B cell (primary cell): Measurements from ENCODE around the gene GGT5. TPM values are rescaled to one million over a fixed set of nuclear protein-coding genes. Genes with fewer than 3 reads are reported as not detected.

Source experiments
- ATAC-seq: fragments of 200-7000 bp; cut with Tn5 transposase; one replicate; pipeline ENCODE4 v1.10.0; 2021; ENCODE audit warnings: low read depth, mild to moderate bottlenecking, moderate number of reproducible peaks, moderate library complexity
- CTCF ChIA-PET: fragments of 350-600 bp; sonication (Branson Sonifier 250); formaldehyde crosslinking; loops from one replicate; lab custom pipeline; 2021; ENCODE audit warnings: antibody characterized with exemption, inconsistent platforms; lab: Charles Lee
- POLR2A ChIA-PET: fragments of 350-600 bp; sonication (Branson Sonifier 250); formaldehyde crosslinking; loops from one replicate; lab custom pipeline; 2021; ENCODE audit warnings: antibody characterized with exemption; lab: Charles Lee
- DNase-seq: peaks from one replicate; pipeline ENCODE4 v3.0.0; 2013
- H2AFZ ChIP-seq: 2 replicates; pipeline ENCODE4 v1.6.1; 2012; ENCODE audit warnings: mild to moderate bottlenecking, low read depth, low read length; ENCODE audit not compliant: insufficient read depth, poor library complexity, severe bottlenecking
- H3K27ac ChIP-seq, 2 donors: 1 replicate in 1 of 2; 2 replicates in 1 of 2; pipeline ENCODE4 v1.5.1; 2012 to 2013; ENCODE audit warnings: low read length in 2 of 2, mild to moderate bottlenecking in 2 of 2, moderate library complexity in 1 of 2
- H3K27me3 ChIP-seq, 4 experiments: fragments of 200-600 bp in 1 of 4; sonication (generic) in 1 of 4; replicated peaks in 1 of 4; 1 replicate in 2 of 4; 2 replicates in 2 of 4; pipeline versions ENCODE4 v1.6.1 to v1.7.0; 2013 to 2016; ENCODE audit warnings: low read length in 3 of 4, mild to moderate bottlenecking in 2 of 4, mixed read lengths in 1 of 4, moderate library complexity in 1 of 4; ENCODE audit not compliant: insufficient read depth in 4 of 4, control insufficient read depth in 3 of 4; ENCODE audit errors: control extremely low read depth in 1 of 4
- H3K36me3 ChIP-seq, 2 experiments: replicated peaks in 1 of 2; 1 replicate in 1 of 2; 2 replicates in 1 of 2; pipeline versions ENCODE4 v1.6.1 to v1.7.1; 2013; ENCODE audit warnings: low read length in 1 of 2; ENCODE audit not compliant: insufficient read depth in 2 of 2, control insufficient read depth in 1 of 2; ENCODE audit errors: control extremely low read depth in 1 of 2, extremely low read depth in 1 of 2
- H3K4me1 ChIP-seq, 2 donors: fragments of 200-600 bp in 1 of 2; sonication (generic) in 1 of 2; 1 replicate in 1 of 2; 2 replicates in 1 of 2; pipeline versions ENCODE4 v1.5.1 to v1.6.1; 2013 to 2017; ENCODE audit warnings: low read length in 2 of 2; ENCODE audit not compliant: control insufficient read depth in 2 of 2, insufficient read depth in 2 of 2
- H3K4me2 ChIP-seq: replicated peaks from 2 replicates; pipeline ENCODE3; 2012; ENCODE audit warnings: mild to moderate bottlenecking, low read depth, low read length; ENCODE audit not compliant: poor library complexity, severe bottlenecking
- H3K4me3 ChIP-seq, 5 experiments: fragments of 200-600 bp in 1 of 5; sonication (generic) in 1 of 5; 1 replicate in 3 of 5; 2 replicates in 2 of 5; pipeline versions ENCODE4 v1.5.1 to v1.7.0; 2011 to 2016; ENCODE audit warnings: low read length in 4 of 5, mild to moderate bottlenecking in 4 of 5, low read depth in 2 of 5, control low read depth in 1 of 5, moderate library complexity in 1 of 5; ENCODE audit not compliant: insufficient read depth in 1 of 5; ENCODE audit errors: control extremely low read depth in 1 of 5, extremely low read depth in 1 of 5
- H3K79me2 ChIP-seq: fragments of 200-600 bp; sonication (generic); one replicate; pipeline ENCODE4 v1.6.0; 2016; ENCODE audit warnings: low read length; ENCODE audit not compliant: control insufficient read depth, insufficient read depth
- H3K9ac ChIP-seq: fragments of 200-600 bp; sonication (generic); 2 replicates; pipeline ENCODE4 v1.6.1; 2017; ENCODE audit warnings: mild to moderate bottlenecking, low read length, moderate library complexity
- H3K9me3 ChIP-seq, 3 donors: one replicate each; pipeline versions ENCODE4 v1.6.1 to v1.7.1; 2013; ENCODE audit warnings: low read length in 2 of 3; ENCODE audit not compliant: control insufficient read depth in 2 of 3, insufficient read depth in 1 of 3; ENCODE audit errors: control extremely low read depth in 1 of 3
- H4K20me1 ChIP-seq: 2 replicates; pipeline ENCODE4 v1.6.0; 2012; ENCODE audit warnings: mild to moderate bottlenecking, low read length; ENCODE audit not compliant: insufficient read depth, control insufficient read depth, poor library complexity, severe bottlenecking
- H3K27ac Mint-ChIP-seq: one replicate; pipeline ENCODE4 v1.8.0; 2021; ENCODE audit warnings: mixed read lengths
- H3K27me3 Mint-ChIP-seq: one replicate; pipeline ENCODE4 v1.8.0; 2021; ENCODE audit warnings: mixed read lengths
- H3K4me1 Mint-ChIP-seq: one replicate; pipeline ENCODE4 v1.8.0; 2021; ENCODE audit warnings: mixed read lengths
- H3K4me3 Mint-ChIP-seq: one replicate; pipeline ENCODE4 v1.8.0; 2021; ENCODE audit warnings: mixed read lengths
- H3K9me3 Mint-ChIP-seq: one replicate; pipeline ENCODE4 v1.8.0; 2022; ENCODE audit warnings: mixed read lengths; ENCODE audit not compliant: insufficient read depth
- EZH2 ChIP-seq: IDR thresholded peaks from 2 replicates; pipeline ENCODE4 v1.6.1; 2012; ENCODE audit warnings: borderline replicate concordance, low read depth, mild to moderate bottlenecking, moderate library complexity, low read length; ENCODE audit not compliant: insufficient read depth, poor library complexity, severe bottlenecking
- WGBS: methylation state at CpG from one replicate; pipeline ENCODE4 v1.1.5; 2013; ENCODE audit warnings: missing lambda C conversion rate; ENCODE audit not compliant: insufficient coverage; 5-methylcytosine and 5-hydroxymethylcytosine counted together
- intact Hi-C: fragments of 100-400 bp; cut with micrococcal nuclease; formaldehyde crosslinking; loops from one replicate; pipeline ENCODE4 v1.10.0; 2022
- polyA plus RNA-seq: library from polyadenylated mRNA; depleted of rRNA; stranded (reverse); fragments of >200 nt; gene quantifications from 2 replicates; pipeline ENCODE4 v1.2.3, GENCODE V29; 2012
- total RNA-seq, 2 donors: library from RNA; stranded (reverse); fragments of 120-200 nt in 1 of 2; gene quantifications; 1 replicate in 1 of 2; 2 replicates in 1 of 2; pipeline versions ENCODE4 v1.2.3 to v1.2.4, GENCODE V29; 2013 to 2022
- TF ChIP-seq, protein P1 (sequence below): fragments of 200-600 bp; IDR thresholded peaks from one replicate; pipeline ENCODE4 v1.8.0; 2022; ENCODE audit warnings: antibody characterized with exemption, mild to moderate bottlenecking

GGT5 gene
- total and polyA plus RNA-seq, 2 donors (not counting 1 experiment from before 2014, with no cell fraction given) = not detected

DNA sequence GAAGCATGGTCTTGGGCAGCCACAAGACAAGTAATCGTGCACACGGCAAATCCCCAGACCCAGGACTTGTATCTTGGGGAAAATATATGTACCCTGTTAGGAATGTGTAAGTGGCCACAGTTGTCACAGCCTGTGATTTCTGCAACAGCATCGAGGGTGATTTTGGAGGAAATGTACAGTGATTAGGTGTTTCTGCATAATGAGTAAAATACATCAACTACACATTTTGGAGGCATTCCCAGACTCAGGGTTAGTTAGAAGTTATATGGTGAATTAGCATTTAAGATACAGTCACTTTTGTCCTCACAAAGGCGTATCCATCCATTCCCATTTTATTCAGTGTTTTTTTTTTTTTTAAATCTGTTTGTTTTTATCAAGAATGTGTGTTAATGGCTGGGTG is 35.2 kb downstream of the GGT5 start:
- Mint-ChIP-seq H3K4me1 (peaks cover 34% of the 10 kb centered on the region), H3K27ac (no peak overlapping the region), H3K27me3 (no peaks in the 10 kb centered on the region), H3K4me3 (no peak overlapping the region), H3K9me3 (no peaks in the 10 kb centered on the region)
- Histone ChIP-seq H2AFZ (no peak overlapping the region), H3K27ac (no peak overlapping the region), H3K4me2 (no peak overlapping the region), H3K4me1 (peaks cover 18 to 37% of the 10 kb centered on the region in 2 donors), H4K20me1 (no peaks in the 10 kb centered on the region), H3K9ac (no peak overlapping the region), H3K36me3 (no peaks in the 10 kb centered on the region), H3K79me2 (no peaks in the 10 kb centered on the region), H3K4me3 (no peak overlapping the region), H3K27me3 (no peaks in the 10 kb centered on the region), H3K9me3 (no peaks in the 10 kb centered on the region)
- intact Hi-C loops = no loop called here
- no peak for ATAC-seq
- ChIA-PET POLR2A (no interaction called here), CTCF (no interaction called here)
- TF ChIP-seq, protein P1, sequence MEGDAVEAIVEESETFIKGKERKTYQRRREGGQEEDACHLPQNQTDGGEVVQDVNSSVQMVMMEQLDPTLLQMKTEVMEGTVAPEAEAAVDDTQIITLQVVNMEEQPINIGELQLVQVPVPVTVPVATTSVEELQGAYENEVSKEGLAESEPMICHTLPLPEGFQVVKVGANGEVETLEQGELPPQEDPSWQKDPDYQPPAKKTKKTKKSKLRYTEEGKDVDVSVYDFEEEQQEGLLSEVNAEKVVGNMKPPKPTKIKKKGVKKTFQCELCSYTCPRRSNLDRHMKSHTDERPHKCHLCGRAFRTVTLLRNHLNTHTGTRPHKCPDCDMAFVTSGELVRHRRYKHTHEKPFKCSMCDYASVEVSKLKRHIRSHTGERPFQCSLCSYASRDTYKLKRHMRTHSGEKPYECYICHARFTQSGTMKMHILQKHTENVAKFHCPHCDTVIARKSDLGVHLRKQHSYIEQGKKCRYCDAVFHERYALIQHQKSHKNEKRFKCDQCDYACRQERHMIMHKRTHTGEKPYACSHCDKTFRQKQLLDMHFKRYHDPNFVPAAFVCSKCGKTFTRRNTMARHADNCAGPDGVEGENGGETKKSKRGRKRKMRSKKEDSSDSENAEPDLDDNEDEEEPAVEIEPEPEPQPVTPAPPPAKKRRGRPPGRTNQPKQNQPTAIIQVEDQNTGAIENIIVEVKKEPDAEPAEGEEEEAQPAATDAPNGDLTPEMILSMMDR = no peak
- no peak for TF ChIP-seq EZH2
- 100% methylated on average over 2 of the region's 4 CpGs for WGBS
- DNase-seq = no peak

DNA sequence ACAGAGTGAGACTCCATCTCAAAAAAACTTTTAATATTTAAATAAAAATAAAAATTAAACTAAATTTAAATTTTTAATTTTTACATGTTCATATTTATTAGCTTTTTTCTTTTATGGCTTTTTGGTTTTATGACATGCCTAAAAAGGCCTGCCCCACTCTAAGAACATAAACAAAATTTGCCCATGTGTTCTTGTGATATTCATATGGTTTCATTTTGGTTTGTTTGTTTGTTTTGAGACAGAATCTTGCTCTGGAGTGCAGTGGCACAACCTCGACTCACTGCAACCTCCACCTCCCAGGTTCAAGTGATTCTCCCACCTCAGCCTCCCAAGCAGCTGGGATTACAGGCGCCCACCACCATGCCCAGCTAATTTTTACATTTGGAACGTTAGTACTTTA is 35.9 kb downstream of the GGT5 start:
- intact Hi-C loops = no loop called here
- Mint-ChIP-seq H3K9me3 (no peaks in the 10 kb centered on the region), H3K27ac (no peak overlapping the region), H3K4me3 (no peak overlapping the region), H3K27me3 (no peaks in the 10 kb centered on the region), H3K4me1 (peaks cover 34% of the 10 kb centered on the region)
- H3K27me3 ChIP-seq = no peaks in the 10 kb centered on the region
- no peak overlapping the region for H3K4me2 ChIP-seq
- no peak for DNase-seq
- no peaks in the 10 kb centered on the region for H3K79me2 ChIP-seq
- H4K20me1 ChIP-seq = no peaks in the 10 kb centered on the region
- no peak overlapping the region for H3K4me3 ChIP-seq
- no peaks in the 10 kb centered on the region for H3K36me3 ChIP-seq
- no peaks in the 10 kb centered on the region for H3K9me3 ChIP-seq
- WGBS = no CpG with 5 or more reads among the region's 3 CpGs
- no peak overlapping the region for H3K9ac ChIP-seq
- H2AFZ ChIP-seq = no peak overlapping the region
- H3K4me1 ChIP-seq = peaks cover 18 to 37% of the 10 kb centered on the region in 2 donors
- ChIA-PET POLR2A (no interaction called here), CTCF (no interaction called here)
- ATAC-seq = no peak
- H3K27ac ChIP-seq = no peak overlapping the region
- no peak for TF ChIP-seq EZH2
- TF ChIP-seq, protein P1 = no peak
